ENCODE measurements around the gene RUVBL1.

DNA sequence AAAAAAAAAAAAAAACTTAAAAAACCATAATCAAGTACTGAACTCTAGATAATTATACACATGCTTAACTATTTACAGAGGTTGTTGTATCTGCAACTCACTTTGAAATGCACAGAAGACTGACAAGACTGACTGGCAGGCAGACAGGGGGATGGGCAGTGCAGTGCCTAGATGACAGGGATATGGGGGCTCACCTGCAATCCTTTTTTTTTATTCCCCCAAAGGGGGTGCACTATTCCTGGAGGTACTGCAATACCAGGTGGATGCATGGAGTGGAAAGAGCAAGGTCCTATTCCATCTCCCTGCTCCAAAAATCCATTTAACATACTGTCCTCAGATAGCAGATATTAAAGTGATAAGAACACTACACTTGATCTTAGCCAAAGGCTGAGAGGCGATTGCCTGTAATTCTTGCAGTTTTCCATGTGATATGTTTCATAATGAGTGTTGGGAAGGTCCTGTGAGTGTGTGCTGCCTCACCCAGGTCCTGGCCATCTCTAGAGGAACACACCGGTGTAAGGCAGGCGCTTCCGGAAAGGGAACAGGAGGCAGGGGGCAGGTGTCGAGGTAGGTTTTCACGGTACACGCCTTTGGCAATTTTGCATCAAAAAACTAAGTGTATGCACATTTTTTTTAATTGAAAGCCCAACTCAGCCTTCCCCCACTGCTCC, 48.6 kb downstream of the RUVBL1 start:
- TF ChIP-seq POLR2A (IDR thresholded peaks at IDR 0.05), result no peak
- TF ChIP-seq CTCF (IDR thresholded peaks at IDR 0.05), result no peak

Data from uterus (tissue), 2 donors.